WTC11 (cell line): ENCODE measurements around the gene DNAJC2. TPM values are rescaled to one million over a fixed set of nuclear protein-coding genes. Genes with fewer than 3 reads are reported as not detected.

Source experiments
- ATAC-seq: fragments of 200-7000 bp; cut with Tn5 transposase; 2 replicates; pipeline ENCODE4 v1.10.0; 2021; ENCODE audit warnings: mild to moderate bottlenecking, moderate library complexity
- CTCF ChIA-PET: fragments of 300-600 bp; sonication (Branson Sonifier 250); formaldehyde crosslinking; loops from one replicate; lab custom pipeline; 2021; ENCODE audit warnings: antibody characterized with exemption; lab: Charles Lee
- POLR2A ChIA-PET: fragments of 350-600 bp; sonication (Branson Sonifier 250); formaldehyde crosslinking; loops from one replicate; lab custom pipeline; 2021; ENCODE audit warnings: antibody characterized with exemption; lab: Charles Lee
- DNase-seq: peaks from one replicate; pipeline ENCODE4 v3.0.0; 2021; ENCODE audit warnings: low spot score
- H3K27ac Mint-ChIP-seq: 2 replicates; pipeline ENCODE4 v1.8.0; 2021; ENCODE audit warnings: mixed read lengths
- H3K27me3 Mint-ChIP-seq: 2 replicates; pipeline ENCODE4 v1.8.0; 2021; ENCODE audit warnings: low read depth, mild to moderate bottlenecking, moderate library complexity, mixed read lengths
- H3K36me3 Mint-ChIP-seq: 2 replicates; pipeline ENCODE4 v1.8.0; 2021; ENCODE audit warnings: mixed read lengths
- H3K4me1 Mint-ChIP-seq: 2 replicates; pipeline ENCODE4 v1.8.0; 2022; ENCODE audit warnings: mixed read lengths
- H3K4me3 Mint-ChIP-seq: 2 replicates; pipeline ENCODE4 v1.8.0; 2021; ENCODE audit warnings: mild to moderate bottlenecking, moderate library complexity, mixed read lengths
- H3K9me3 Mint-ChIP-seq: 2 replicates; pipeline ENCODE4 v1.8.0; 2021; ENCODE audit warnings: mixed read lengths
- ARID4B ChIP-seq: sonication (generic); formaldehyde crosslinking; IDR thresholded peaks from 2 replicates; pipeline ENCODE4 v1.8.0; 2023; ENCODE audit warnings: missing genetic modification reagents, mild to moderate bottlenecking, borderline replicate concordance
- CTCF ChIP-seq: fragments of 200-600 bp; IDR thresholded peaks from 2 replicates; pipeline ENCODE4 v1.8.0; 2022; ENCODE audit warnings: antibody characterized with exemption
- EMX1 ChIP-seq: fragments of 250-450 bp; sonication (Bioruptor Pico); IDR thresholded peaks from 2 replicates; pipeline ENCODE4 v1.8.0; 2021; ENCODE audit warnings: mild to moderate bottlenecking
- FOXP4 ChIP-seq: sonication (generic); formaldehyde crosslinking; IDR thresholded peaks from 2 replicates; pipeline ENCODE4 v1.8.0; 2022; ENCODE audit warnings: mild to moderate bottlenecking, missing genetic modification reagents
- GRHL2 ChIP-seq: fragments of 250-450 bp; sonication (Bioruptor Pico); IDR thresholded peaks from 2 replicates; pipeline ENCODE4 v1.8.0; 2022; ENCODE audit warnings: mild to moderate bottlenecking, moderate library complexity; ENCODE audit not compliant: insufficient replicate concordance, severe bottlenecking
- KAT7 ChIP-seq: sonication (generic); formaldehyde crosslinking; IDR thresholded peaks from 2 replicates; pipeline ENCODE4 v1.8.1; 2023; ENCODE audit warnings: missing genetic modification reagents, mild to moderate bottlenecking, borderline replicate concordance
- MYBL2 ChIP-seq: sonication (generic); formaldehyde crosslinking; IDR thresholded peaks from 2 replicates; pipeline ENCODE4 v1.8.1; 2023; ENCODE audit warnings: mild to moderate bottlenecking, moderate library complexity, missing genetic modification reagents
- NR1H2 ChIP-seq: sonication (generic); formaldehyde crosslinking; IDR thresholded peaks from 2 replicates; pipeline ENCODE4 v1.9.0; 2021; ENCODE audit warnings: mild to moderate bottlenecking, moderate library complexity, missing genetic modification reagents
- RORB ChIP-seq: fragments of 250-450 bp; sonication (Bioruptor Pico); IDR thresholded peaks from 2 replicates; pipeline ENCODE4 v1.9.0; 2021; ENCODE audit warnings: mild to moderate bottlenecking
- TEAD1 ChIP-seq: sonication (generic); formaldehyde crosslinking; IDR thresholded peaks from 2 replicates; pipeline ENCODE4 v1.8.0; 2022; ENCODE audit warnings: mild to moderate bottlenecking, missing genetic modification reagents
- ZBTB43 ChIP-seq: sonication (generic); formaldehyde crosslinking; IDR thresholded peaks from 2 replicates; pipeline ENCODE4 v1.8.1; 2023; ENCODE audit warnings: mild to moderate bottlenecking, missing genetic modification reagents
- ZMAT4 ChIP-seq: fragments of 250-450 bp; sonication (Bioruptor Pico); IDR thresholded peaks from 2 replicates; pipeline ENCODE4 v1.9.0; 2021; ENCODE audit warnings: mild to moderate bottlenecking
- ZNF121 ChIP-seq: sonication (generic); formaldehyde crosslinking; IDR thresholded peaks from 2 replicates; pipeline ENCODE4 v1.8.0; 2023; ENCODE audit warnings: missing genetic modification reagents
- ZNF317 ChIP-seq: sonication (generic); formaldehyde crosslinking; IDR thresholded peaks from 2 replicates; pipeline ENCODE4 v1.8.1; 2023; ENCODE audit warnings: low read depth, mild to moderate bottlenecking, moderate library complexity, missing genetic modification reagents, borderline replicate concordance
- ZNF671 ChIP-seq: fragments of 250-450 bp; sonication (Bioruptor Pico); IDR thresholded peaks from 2 replicates; pipeline ENCODE4 v1.8.0; 2021; ENCODE audit warnings: mild to moderate bottlenecking
- total RNA-seq: library from RNA; stranded (reverse); gene quantifications from 3 replicates; pipeline ENCODE4 v1.2.3, GENCODE V29; 2021
- TF ChIP-seq, protein P1 (sequence below): sonication (generic); formaldehyde crosslinking; IDR thresholded peaks from 2 replicates; pipeline ENCODE4 v1.8.1; 2023; ENCODE audit warnings: mild to moderate bottlenecking, missing genetic modification reagents, borderline replicate concordance
- TF ChIP-seq, protein P2 (sequence below): fragments of 250-450 bp; sonication (Bioruptor Pico); IDR thresholded peaks from 2 replicates; pipeline ENCODE4 v1.9.0; 2021; ENCODE audit warnings: moderate library complexity, mild to moderate bottlenecking, inconsistent platforms, borderline replicate concordance
- TF ChIP-seq, protein P3 (sequence below): fragments of 250-450 bp; sonication (Bioruptor Pico); IDR thresholded peaks from 2 replicates; pipeline ENCODE4 v1.9.0; 2021; ENCODE audit warnings: mild to moderate bottlenecking, borderline replicate concordance

The DNAJC2 gene
- total RNA-seq, 1 experiment from 2014 or later: 39.7 TPM

GRCh38 chr7:103348959-103349358 is 4.4 kb upstream of the DNAJC2 start (continued):
- TF ChIP-seq CTCF (no peak), ARID4B (no peak), ZMAT4 (CRISPR knock-in tag) (no peak), MYBL2 (no peak), ZNF317 (CRISPR knock-in tag) (no peak), ZNF121 (CRISPR knock-in tag) (no peak), ZNF671 (CRISPR knock-in tag) (no peak), KAT7 (no peak)
- TF ChIP-seq, protein P1, sequence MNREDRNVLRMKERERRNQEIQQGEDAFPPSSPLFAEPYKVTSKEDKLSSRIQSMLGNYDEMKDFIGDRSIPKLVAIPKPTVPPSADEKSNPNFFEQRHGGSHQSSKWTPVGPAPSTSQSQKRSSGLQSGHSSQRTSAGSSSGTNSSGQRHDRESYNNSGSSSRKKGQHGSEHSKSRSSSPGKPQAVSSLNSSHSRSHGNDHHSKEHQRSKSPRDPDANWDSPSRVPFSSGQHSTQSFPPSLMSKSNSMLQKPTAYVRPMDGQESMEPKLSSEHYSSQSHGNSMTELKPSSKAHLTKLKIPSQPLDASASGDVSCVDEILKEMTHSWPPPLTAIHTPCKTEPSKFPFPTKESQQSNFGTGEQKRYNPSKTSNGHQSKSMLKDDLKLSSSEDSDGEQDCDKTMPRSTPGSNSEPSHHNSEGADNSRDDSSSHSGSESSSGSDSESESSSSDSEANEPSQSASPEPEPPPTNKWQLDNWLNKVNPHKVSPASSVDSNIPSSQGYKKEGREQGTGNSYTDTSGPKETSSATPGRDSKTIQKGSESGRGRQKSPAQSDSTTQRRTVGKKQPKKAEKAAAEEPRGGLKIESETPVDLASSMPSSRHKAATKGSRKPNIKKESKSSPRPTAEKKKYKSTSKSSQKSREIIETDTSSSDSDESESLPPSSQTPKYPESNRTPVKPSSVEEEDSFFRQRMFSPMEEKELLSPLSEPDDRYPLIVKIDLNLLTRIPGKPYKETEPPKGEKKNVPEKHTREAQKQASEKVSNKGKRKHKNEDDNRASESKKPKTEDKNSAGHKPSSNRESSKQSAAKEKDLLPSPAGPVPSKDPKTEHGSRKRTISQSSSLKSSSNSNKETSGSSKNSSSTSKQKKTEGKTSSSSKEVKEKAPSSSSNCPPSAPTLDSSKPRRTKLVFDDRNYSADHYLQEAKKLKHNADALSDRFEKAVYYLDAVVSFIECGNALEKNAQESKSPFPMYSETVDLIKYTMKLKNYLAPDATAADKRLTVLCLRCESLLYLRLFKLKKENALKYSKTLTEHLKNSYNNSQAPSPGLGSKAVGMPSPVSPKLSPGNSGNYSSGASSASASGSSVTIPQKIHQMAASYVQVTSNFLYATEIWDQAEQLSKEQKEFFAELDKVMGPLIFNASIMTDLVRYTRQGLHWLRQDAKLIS: no peak
- TF ChIP-seq, protein P2, sequence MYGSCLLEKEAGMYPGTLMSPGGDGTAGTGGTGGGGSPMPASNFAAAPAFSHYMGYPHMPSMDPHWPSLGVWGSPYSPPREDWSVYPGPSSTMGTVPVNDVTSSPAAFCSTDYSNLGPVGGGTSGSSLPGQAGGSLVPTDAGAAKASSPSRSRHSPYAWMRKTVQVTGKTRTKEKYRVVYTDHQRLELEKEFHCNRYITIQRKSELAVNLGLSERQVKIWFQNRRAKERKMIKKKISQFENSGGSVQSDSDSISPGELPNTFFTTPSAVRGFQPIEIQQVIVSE (CRISPR knock-in tag): no peak

DNA sequence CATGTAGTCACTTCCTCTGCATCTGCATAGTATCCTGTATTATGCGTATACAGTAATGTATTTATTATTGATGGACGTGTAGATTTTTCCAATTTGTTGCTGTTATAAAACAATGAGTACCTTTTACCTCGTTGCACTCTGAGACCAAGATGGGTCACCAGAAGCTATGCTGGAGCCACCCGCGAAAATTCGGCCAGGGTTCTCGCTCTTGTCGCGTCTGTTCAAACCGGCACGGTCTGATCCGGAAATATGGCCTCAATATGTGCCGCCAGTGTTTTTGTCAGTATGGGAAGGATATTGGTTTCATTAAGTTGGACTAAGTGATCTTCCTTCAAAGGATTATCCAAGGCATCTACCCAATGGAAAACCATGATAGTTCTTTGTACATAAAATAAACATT is 3.9 kb upstream of the DNAJC2 start:
- ATAC-seq (no peak), DNase-seq (no peak)
- peaks cover 20% of the 10 kb centered on the region for H3K4me1 Mint-ChIP-seq
- peak overlapping the region; percentile 54; the same call in 1 of the 2 replicates for H3K27ac Mint-ChIP-seq
- no peaks in the 10 kb centered on the region for H3K27me3 Mint-ChIP-seq
- ChIA-PET CTCF (no interaction called here), POLR2A (no interaction called here)
- peaks cover 9% of the 10 kb centered on the region for H3K36me3 Mint-ChIP-seq
- H3K9me3 Mint-ChIP-seq: no peaks in the 10 kb centered on the region
- H3K4me3 Mint-ChIP-seq: peak overlapping the region; percentile 99
- TF ChIP-seq GRHL2 (CRISPR knock-in tag): no peak
- TF ChIP-seq ZNF317 (CRISPR knock-in tag): no peak
- no peak for TF ChIP-seq ZBTB43 (CRISPR knock-in tag)
- TF ChIP-seq FOXP4: no peak
- TF ChIP-seq NR1H2 (CRISPR knock-in tag): no peak
- no peak for TF ChIP-seq TEAD1 (CRISPR knock-in tag)
- TF ChIP-seq, protein P3, sequence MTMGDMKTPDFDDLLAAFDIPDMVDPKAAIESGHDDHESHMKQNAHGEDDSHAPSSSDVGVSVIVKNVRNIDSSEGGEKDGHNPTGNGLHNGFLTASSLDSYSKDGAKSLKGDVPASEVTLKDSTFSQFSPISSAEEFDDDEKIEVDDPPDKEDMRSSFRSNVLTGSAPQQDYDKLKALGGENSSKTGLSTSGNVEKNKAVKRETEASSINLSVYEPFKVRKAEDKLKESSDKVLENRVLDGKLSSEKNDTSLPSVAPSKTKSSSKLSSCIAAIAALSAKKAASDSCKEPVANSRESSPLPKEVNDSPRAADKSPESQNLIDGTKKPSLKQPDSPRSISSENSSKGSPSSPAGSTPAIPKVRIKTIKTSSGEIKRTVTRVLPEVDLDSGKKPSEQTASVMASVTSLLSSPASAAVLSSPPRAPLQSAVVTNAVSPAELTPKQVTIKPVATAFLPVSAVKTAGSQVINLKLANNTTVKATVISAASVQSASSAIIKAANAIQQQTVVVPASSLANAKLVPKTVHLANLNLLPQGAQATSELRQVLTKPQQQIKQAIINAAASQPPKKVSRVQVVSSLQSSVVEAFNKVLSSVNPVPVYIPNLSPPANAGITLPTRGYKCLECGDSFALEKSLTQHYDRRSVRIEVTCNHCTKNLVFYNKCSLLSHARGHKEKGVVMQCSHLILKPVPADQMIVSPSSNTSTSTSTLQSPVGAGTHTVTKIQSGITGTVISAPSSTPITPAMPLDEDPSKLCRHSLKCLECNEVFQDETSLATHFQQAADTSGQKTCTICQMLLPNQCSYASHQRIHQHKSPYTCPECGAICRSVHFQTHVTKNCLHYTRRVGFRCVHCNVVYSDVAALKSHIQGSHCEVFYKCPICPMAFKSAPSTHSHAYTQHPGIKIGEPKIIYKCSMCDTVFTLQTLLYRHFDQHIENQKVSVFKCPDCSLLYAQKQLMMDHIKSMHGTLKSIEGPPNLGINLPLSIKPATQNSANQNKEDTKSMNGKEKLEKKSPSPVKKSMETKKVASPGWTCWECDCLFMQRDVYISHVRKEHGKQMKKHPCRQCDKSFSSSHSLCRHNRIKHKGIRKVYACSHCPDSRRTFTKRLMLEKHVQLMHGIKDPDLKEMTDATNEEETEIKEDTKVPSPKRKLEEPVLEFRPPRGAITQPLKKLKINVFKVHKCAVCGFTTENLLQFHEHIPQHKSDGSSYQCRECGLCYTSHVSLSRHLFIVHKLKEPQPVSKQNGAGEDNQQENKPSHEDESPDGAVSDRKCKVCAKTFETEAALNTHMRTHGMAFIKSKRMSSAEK (CRISPR knock-in tag): no peak
- no peak for TF ChIP-seq RORB
- no peak for TF ChIP-seq EMX1 (CRISPR knock-in tag)
